HepG2 (cell line): ENCODE measurements around the gene ZBTB45. TPM values are rescaled to one million over a fixed set of nuclear protein-coding genes. Genes with fewer than 3 reads are reported as not detected.

Experiments used
- MTF1 ChIP-seq: sonication (generic); formaldehyde crosslinking; IDR thresholded peaks from 2 replicates; pipeline ENCODE4 v1.5.0; 2020; ENCODE audit warnings: missing genetic modification reagents
- POLR2AphosphoS2 ChIP-seq: IDR thresholded peaks from 2 replicates; pipeline ENCODE4 v1.6.1; 2011; ENCODE audit warnings: low read depth, low read length, improper control_type of control experiment
- ZNF34 ChIP-seq: sonication (generic); formaldehyde crosslinking; IDR thresholded peaks from 2 replicates; pipeline ENCODE4 v1.4.0; 2020; ENCODE audit warnings: mild to moderate bottlenecking, missing genetic modification reagents, borderline replicate concordance
- polyA plus RNA-seq, 8 experiments: library from polyadenylated mRNA; depleted of rRNA in 3 of 8; stranded (reverse) in 7 of 8; unstranded in 1 of 8; fragments of >200 nt; fragmentation: Illumina TruSeq in 4 of 8; extraction: Trizol in 4 of 8; gene quantifications; 2 replicates each; pipeline versions ENCODE4 v1.2.1 to v1.2.3, GENCODE V29; 2011 to 2016; ENCODE audit warnings: low read depth in 4 of 8, missing spikeins in 1 of 8, mixed read lengths in 1 of 8; ENCODE audit not compliant: insufficient read depth in 1 of 8
- total RNA-seq, 5 experiments: library from RNA; depleted of rRNA; stranded (reverse); fragments of >200 nt; fragmentation: Illumina TruSeq; extraction: Trizol; gene quantifications; 2 replicates each; pipeline ENCODE4 v1.2.3, GENCODE V29; 2016; ENCODE audit warnings: low read depth in 1 of 5
- TF ChIP-seq, protein P1 (sequence below): sonication (generic); formaldehyde crosslinking; IDR thresholded peaks from 2 replicates; pipeline ENCODE4 v1.5.0; 2020; ENCODE audit warnings: mild to moderate bottlenecking, missing genetic modification reagents, borderline replicate concordance
- TF ChIP-seq, protein P2 (sequence below): sonication (generic); formaldehyde crosslinking; IDR thresholded peaks from 2 replicates; pipeline ENCODE4 v1.5.1; 2020; ENCODE audit warnings: mild to moderate bottlenecking, missing genetic modification reagents, moderate library complexity
- TF ChIP-seq, protein P3 (sequence below): IDR thresholded peaks from 2 replicates; pipeline ENCODE4 v1.6.1; 2016; ENCODE audit warnings: low read depth, borderline replicate concordance
- TF ChIP-seq, protein P4 (sequence below): sonication (generic); formaldehyde crosslinking; IDR thresholded peaks from 2 replicates; pipeline ENCODE4 v1.4.0; 2020; ENCODE audit warnings: missing genetic modification reagents
- TF ChIP-seq, protein P5 (sequence below): sonication (generic); formaldehyde crosslinking; IDR thresholded peaks from 2 replicates; pipeline ENCODE4 v1.5.1; 2020; ENCODE audit warnings: missing genetic modification reagents, mild to moderate bottlenecking, borderline replicate concordance
- TF ChIP-seq, protein P6 (sequence below): sonication (generic); formaldehyde crosslinking; IDR thresholded peaks from 2 replicates; pipeline ENCODE4 v1.4.0; 2020; ENCODE audit warnings: mild to moderate bottlenecking, missing genetic modification reagents

The ZBTB45 gene
- total and polyA plus RNA-seq, 2 of the 13 experiments (the other 11 are each of a cell fraction or from before 2014, with no cell fraction given), result 3.0 to 3.7 TPM

DNA sequence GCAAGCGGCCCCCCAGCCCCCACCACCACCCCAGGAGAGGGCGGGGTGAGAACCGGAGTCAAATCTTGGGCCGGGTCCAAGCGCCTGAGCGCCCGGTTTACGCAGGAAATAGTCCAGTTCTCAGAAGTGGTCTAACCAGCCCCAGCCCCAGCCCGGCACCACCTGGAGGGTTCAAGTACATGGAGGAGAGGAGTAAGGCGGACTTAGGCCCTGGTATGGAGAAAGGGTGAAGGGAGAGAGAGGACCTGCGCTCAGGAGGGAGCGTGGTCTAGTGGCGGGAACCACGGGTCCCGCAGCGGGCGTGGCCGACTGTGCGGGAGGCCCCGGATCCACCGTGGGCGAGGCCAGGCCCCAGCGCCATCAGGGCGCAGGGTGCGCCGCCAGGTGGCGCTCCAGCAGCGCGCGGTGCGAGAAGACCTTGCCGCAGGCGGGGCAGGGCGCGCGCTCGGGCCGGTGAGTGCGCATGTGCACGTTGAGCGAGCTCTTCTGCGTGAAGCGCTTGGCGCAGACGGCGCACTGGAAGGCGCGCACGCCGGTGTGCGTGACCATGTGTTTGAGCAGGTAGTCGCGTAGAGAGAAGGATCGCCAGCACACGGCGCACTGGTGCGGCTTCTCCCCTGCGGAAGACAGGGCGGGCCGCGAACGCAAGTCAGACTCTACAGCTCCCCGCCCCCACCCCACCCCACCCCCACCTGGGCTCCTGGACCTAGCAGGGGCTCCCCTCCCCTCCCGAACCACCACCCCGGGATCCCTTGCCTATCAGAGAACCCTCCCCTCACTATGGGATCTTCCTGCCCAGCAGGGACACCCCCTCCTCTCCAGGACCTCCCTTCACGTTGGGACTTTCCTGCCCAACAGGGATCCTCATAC is 5.7 kb downstream of the ZBTB45 start (continued):
- TF ChIP-seq, protein P1, sequence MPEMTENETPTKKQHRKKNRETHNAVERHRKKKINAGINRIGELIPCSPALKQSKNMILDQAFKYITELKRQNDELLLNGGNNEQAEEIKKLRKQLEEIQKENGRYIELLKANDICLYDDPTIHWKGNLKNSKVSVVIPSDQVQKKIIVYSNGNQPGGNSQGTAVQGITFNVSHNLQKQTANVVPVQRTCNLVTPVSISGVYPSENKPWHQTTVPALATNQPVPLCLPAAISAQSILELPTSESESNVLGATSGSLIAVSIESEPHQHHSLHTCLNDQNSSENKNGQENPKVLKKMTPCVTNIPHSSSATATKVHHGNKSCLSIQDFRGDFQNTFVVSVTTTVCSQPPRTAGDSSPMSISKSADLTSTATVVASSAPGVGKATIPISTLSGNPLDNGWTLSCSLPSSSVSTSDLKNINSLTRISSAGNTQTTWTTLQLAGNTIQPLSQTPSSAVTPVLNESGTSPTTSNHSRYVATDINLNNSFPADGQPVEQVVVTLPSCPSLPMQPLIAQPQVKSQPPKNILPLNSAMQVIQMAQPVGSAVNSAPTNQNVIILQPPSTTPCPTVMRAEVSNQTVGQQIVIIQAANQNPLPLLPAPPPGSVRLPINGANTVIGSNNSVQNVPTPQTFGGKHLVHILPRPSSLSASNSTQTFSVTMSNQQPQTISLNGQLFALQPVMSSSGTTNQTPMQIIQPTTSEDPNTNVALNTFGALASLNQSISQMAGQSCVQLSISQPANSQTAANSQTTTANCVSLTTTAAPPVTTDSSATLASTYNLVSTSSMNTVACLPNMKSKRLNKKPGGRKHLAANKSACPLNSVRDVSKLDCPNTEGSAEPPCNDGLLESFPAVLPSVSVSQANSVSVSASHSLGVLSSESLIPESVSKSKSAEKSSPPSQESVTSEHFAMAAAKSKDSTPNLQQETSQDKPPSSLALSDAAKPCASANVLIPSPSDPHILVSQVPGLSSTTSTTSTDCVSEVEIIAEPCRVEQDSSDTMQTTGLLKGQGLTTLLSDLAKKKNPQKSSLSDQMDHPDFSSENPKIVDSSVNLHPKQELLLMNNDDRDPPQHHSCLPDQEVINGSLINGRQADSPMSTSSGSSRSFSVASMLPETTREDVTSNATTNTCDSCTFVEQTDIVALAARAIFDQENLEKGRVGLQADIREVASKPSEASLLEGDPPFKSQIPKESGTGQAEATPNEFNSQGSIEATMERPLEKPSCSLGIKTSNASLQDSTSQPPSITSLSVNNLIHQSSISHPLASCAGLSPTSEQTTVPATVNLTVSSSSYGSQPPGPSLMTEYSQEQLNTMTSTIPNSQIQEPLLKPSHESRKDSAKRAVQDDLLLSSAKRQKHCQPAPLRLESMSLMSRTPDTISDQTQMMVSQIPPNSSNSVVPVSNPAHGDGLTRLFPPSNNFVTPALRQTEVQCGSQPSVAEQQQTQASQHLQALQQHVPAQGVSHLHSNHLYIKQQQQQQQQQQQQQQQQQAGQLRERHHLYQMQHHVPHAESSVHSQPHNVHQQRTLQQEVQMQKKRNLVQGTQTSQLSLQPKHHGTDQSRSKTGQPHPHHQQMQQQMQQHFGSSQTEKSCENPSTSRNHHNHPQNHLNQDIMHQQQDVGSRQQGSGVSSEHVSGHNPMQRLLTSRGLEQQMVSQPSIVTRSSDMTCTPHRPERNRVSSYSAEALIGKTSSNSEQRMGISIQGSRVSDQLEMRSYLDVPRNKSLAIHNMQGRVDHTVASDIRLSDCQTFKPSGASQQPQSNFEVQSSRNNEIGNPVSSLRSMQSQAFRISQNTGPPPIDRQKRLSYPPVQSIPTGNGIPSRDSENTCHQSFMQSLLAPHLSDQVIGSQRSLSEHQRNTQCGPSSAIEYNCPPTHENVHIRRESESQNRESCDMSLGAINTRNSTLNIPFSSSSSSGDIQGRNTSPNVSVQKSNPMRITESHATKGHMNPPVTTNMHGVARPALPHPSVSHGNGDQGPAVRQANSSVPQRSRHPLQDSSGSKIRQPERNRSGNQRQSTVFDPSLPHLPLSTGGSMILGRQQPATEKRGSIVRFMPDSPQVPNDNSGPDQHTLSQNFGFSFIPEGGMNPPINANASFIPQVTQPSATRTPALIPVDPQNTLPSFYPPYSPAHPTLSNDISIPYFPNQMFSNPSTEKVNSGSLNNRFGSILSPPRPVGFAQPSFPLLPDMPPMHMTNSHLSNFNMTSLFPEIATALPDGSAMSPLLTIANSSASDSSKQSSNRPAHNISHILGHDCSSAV (CRISPR knock-in tag), result no peak
- TF ChIP-seq, protein P2, sequence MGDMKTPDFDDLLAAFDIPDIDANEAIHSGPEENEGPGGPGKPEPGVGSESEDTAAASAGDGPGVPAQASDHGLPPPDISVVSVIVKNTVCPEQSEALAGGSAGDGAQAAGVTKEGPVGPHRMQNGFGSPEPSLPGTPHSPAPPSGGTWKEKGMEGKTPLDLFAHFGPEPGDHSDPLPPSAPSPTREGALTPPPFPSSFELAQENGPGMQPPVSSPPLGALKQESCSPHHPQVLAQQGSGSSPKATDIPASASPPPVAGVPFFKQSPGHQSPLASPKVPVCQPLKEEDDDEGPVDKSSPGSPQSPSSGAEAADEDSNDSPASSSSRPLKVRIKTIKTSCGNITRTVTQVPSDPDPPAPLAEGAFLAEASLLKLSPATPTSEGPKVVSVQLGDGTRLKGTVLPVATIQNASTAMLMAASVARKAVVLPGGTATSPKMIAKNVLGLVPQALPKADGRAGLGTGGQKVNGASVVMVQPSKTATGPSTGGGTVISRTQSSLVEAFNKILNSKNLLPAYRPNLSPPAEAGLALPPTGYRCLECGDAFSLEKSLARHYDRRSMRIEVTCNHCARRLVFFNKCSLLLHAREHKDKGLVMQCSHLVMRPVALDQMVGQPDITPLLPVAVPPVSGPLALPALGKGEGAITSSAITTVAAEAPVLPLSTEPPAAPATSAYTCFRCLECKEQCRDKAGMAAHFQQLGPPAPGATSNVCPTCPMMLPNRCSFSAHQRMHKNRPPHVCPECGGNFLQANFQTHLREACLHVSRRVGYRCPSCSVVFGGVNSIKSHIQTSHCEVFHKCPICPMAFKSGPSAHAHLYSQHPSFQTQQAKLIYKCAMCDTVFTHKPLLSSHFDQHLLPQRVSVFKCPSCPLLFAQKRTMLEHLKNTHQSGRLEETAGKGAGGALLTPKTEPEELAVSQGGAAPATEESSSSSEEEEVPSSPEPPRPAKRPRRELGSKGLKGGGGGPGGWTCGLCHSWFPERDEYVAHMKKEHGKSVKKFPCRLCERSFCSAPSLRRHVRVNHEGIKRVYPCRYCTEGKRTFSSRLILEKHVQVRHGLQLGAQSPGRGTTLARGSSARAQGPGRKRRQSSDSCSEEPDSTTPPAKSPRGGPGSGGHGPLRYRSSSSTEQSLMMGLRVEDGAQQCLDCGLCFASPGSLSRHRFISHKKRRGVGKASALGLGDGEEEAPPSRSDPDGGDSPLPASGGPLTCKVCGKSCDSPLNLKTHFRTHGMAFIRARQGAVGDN (CRISPR knock-in tag), result peak; percentile 95
- TF ChIP-seq POLR2AphosphoS2 (no peak), MTF1 (CRISPR knock-in tag) (no peak), ZNF34 (CRISPR knock-in tag) (0 out of 2 replicates have a peak, but pooled peaks have one; percentile 46)
- TF ChIP-seq, protein P3, sequence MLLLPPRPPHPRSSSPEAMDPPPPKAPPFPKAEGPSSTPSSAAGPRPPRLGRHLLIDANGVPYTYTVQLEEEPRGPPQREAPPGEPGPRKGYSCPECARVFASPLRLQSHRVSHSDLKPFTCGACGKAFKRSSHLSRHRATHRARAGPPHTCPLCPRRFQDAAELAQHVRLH, result no peak
- TF ChIP-seq, protein P4, sequence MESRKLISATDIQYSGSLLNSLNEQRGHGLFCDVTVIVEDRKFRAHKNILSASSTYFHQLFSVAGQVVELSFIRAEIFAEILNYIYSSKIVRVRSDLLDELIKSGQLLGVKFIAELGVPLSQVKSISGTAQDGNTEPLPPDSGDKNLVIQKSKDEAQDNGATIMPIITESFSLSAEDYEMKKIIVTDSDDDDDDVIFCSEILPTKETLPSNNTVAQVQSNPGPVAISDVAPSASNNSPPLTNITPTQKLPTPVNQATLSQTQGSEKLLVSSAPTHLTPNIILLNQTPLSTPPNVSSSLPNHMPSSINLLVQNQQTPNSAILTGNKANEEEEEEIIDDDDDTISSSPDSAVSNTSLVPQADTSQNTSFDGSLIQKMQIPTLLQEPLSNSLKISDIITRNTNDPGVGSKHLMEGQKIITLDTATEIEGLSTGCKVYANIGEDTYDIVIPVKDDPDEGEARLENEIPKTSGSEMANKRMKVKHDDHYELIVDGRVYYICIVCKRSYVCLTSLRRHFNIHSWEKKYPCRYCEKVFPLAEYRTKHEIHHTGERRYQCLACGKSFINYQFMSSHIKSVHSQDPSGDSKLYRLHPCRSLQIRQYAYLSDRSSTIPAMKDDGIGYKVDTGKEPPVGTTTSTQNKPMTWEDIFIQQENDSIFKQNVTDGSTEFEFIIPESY (CRISPR knock-in tag), result peak; percentile 75
- TF ChIP-seq, protein P5, sequence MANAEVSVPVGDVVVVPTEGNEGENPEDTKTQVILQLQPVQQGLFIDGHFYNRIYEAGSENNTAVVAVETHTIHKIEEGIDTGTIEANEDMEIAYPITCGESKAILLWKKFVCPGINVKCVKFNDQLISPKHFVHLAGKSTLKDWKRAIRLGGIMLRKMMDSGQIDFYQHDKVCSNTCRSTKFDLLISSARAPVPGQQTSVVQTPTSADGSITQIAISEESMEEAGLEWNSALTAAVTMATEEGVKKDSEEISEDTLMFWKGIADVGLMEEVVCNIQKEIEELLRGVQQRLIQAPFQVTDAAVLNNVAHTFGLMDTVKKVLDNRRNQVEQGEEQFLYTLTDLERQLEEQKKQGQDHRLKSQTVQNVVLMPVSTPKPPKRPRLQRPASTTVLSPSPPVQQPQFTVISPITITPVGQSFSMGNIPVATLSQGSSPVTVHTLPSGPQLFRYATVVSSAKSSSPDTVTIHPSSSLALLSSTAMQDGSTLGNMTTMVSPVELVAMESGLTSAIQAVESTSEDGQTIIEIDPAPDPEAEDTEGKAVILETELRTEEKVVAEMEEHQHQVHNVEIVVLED (CRISPR knock-in tag), result peak; percentile 96
- TF ChIP-seq, protein P6, sequence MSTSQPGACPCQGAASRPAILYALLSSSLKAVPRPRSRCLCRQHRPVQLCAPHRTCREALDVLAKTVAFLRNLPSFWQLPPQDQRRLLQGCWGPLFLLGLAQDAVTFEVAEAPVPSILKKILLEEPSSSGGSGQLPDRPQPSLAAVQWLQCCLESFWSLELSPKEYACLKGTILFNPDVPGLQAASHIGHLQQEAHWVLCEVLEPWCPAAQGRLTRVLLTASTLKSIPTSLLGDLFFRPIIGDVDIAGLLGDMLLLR (CRISPR knock-in tag), result peak; percentile 94
